ENCODE data around the gene ZSCAN21.

The ZSCAN21 gene

DNA sequence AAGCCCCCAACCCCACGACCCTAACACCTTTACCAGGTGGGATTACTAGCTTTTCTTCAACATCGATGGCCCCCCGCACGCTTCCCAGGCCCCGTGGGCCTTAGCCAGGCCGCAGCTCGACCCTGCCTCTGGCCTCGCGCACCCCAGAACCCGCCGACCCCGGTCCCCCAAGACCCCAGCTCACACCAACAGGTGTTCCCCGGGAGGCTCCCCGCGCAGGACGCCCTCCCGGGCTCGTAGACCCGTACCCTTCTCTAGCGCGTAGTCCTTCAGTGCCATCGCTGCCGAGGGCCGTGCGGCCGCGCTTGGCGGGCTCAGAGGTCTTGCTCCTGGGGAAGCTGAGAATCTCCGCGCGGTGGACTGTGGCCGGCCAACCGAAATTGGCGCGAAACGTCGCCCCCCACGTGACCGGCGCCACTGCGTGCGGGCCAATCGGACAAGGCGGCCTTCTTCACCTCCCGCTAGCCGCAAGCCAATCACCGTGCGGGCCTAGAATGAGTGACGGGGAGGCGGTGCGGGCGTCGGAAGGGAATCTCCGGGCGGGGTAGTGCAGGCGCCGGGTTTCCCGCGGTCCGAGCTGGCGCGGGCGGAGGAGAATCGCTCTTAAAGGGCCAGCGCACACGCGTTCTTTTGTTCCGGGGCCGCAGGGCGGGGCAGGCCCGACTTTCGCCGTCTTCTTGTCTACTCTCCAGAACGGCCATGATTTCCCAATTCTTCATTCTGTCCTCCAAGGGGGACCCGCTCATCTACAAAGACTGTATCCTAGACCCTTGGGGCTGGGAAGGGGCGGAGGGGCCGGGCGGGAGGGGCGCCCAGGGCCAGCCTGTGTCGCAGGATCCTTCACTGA, 51.7 kb downstream of the ZSCAN21 start, which contains the start of the genes AP4M1 and MCM7:
Gene AP4M1, plus strand, starts transcription at position 628 of the 847 bp plus-strand sequence. Its CDS starts 72 bp downstream, at position 700.
Gene MCM7, minus strand, starts transcription at position 382 of the 847 bp plus-strand sequence. Its CDS starts 103 bp downstream, at position 279.
- TF ChIP-seq CTCF (conservative IDR thresholded peaks at IDR 0.05) (no peak), ZFX (IDR thresholded peaks at IDR 0.05) (peak; percentile 53; the same call in 1 of the 2 replicates)
- H3K27ac ChIP-seq, result peak within 1 kb of the TSS; percentile 97

GRCh38 chr7:100102950-100103840, 53.6 kb downstream of the ZSCAN21 start:
- no peak for TF ChIP-seq ZFX (IDR thresholded peaks at IDR 0.05)
- no peak for TF ChIP-seq CTCF (conservative IDR thresholded peaks at IDR 0.05)
- H3K27ac ChIP-seq, result peak overlapping the region; percentile 97

DNA sequence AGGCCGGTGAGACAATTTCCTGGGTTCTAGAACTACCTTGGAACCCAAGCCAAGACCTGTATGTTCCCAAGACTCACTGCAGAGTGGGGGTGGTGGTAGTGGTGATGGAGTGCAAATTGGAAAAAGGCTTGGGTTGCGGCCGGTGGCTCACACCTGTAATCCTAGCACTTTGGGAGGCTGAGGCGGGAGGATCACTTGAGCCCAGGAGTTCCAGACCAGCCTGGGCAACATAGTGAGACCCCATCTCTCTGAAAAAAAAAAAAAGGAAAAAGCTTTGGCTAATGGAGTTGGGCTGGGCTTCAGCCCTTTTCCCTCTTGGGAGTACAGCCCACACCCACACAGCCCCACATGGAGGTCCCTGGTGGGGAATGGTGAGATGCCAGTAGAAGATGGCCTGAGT, 56.0 kb downstream of the ZSCAN21 start:
- TF ChIP-seq CTCF (conservative IDR thresholded peaks at IDR 0.05) (no peak), ZFX (IDR thresholded peaks at IDR 0.05) (no peak)
- no peak overlapping the region for H3K27ac ChIP-seq

GRCh38 chr7:100106633-100107032, 57.1 kb downstream of the ZSCAN21 start:
- no peak overlapping the region for H3K27ac ChIP-seq
- TF ChIP-seq ZFX (IDR thresholded peaks at IDR 0.05) (no peak), CTCF (conservative IDR thresholded peaks at IDR 0.05) (no peak)

DNA sequence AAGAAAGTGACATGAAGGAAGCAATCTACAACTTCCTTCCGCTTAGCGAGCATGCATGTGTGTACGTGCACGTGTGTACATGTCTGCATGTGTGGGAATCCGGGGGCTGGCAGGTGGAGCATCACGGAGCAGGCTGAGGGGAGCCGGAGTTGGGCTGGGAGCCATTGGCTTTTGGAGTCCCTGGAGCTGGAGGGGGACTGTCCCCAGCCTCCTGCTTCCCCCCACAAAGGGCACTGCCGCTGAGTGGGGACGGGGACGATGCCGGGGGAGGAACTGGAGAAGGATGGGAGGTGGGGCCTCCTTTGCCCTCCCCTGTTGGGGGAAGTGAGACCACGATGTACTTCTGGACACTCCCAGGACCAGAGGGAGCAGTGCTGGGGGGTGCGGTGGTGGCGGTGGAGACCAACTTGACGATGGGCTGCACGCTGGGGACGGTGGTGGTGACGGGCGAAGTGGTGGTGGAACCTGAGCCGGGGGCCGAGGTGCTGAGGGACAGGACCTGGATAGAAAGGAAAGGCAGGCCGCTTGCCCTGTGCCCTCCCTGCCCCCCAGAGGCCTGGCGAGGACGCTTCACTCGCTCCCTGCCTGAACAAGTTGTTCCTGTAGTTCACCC, 57.7 kb downstream of the ZSCAN21 start:
- TF ChIP-seq CTCF (conservative IDR thresholded peaks at IDR 0.05), result no peak
- no peak overlapping the region for H3K27ac ChIP-seq

DNA sequence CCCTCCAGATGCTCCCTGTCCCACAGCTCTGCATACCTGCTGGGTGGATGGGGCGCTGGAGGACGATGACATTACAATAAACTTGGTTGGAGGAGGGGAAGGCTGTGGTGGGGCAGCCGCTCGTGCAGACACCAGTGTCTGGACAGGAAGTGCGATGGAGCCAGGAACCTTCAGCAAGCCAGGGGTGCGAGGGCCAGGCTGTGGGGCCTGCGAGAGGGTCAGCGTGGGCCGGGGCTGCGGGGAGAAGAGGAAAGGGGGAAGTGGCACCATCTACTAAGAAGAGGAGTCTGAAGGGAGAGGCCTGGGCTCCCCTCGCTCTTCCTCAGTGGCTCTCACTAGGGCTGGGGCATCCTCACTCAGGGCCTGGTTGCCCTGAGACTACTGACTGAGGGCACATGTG, 58.3 kb downstream of the ZSCAN21 start:
- H3K27ac ChIP-seq, result peak overlapping the region; percentile 7; the same call in 1 of the 2 replicates
- TF ChIP-seq ZFX (IDR thresholded peaks at IDR 0.05), result no peak
- TF ChIP-seq CTCF (conservative IDR thresholded peaks at IDR 0.05), result no peak
